HepG2 (cell line): ENCODE results near the gene SETD1A. TPM values are rescaled to one million over a fixed set of nuclear protein-coding genes. Genes with fewer than 3 reads are reported as not detected.

Experiments
- AKAP8 ChIP-seq: sonication (generic); formaldehyde crosslinking; IDR thresholded peaks from 2 replicates; pipeline ENCODE4 v1.5.1; 2020; ENCODE audit warnings: mild to moderate bottlenecking, missing genetic modification reagents
- ATF7 ChIP-seq, 2 experiments: fragments of 450-650 bp in 1 of 2; sonication (generic) in 1 of 2; formaldehyde crosslinking in 1 of 2; IDR thresholded peaks; 2 replicates each; pipeline versions ENCODE4 v1.4.0 to v1.6.1; 2016 to 2020; ENCODE audit warnings: antibody characterized with exemption in 1 of 2, mild to moderate bottlenecking in 1 of 2, missing genetic modification reagents in 1 of 2
- CBX2 ChIP-seq, 2 experiments: fragments of 200-600 bp in 1 of 2; sonication (generic); formaldehyde crosslinking in 1 of 2; IDR thresholded peaks; 2 replicates each; pipeline versions ENCODE4 v1.7.0 to v1.8.1; 2018 to 2022; ENCODE audit warnings: low read depth in 2 of 2, low read length in 1 of 2, mild to moderate bottlenecking in 1 of 2, missing genetic modification reagents in 1 of 2
- ERF ChIP-seq: IDR thresholded peaks from 2 replicates; pipeline ENCODE4 v1.6.1; 2018; ENCODE audit warnings: missing biosample characterization, missing genetic modification reagents
- GABPA ChIP-seq, 2 experiments: IDR thresholded peaks; 2 replicates each; pipeline ENCODE4 v1.6.1; 2011 to 2016; ENCODE audit warnings: low read depth in 2 of 2, low read length in 1 of 2, missing biosample characterization in 1 of 2, missing genetic modification characterization in 1 of 2
- HDAC2 ChIP-seq: sonication (generic); formaldehyde crosslinking; IDR thresholded peaks from 2 replicates; pipeline ENCODE4 v1.4.0; 2020; ENCODE audit warnings: missing genetic modification reagents
- HHEX ChIP-seq: IDR thresholded peaks from 2 replicates; pipeline ENCODE4 v1.6.1; 2016; ENCODE audit warnings: control low read depth
- HOXA7 ChIP-seq: sonication (generic); formaldehyde crosslinking; IDR thresholded peaks from 2 replicates; pipeline ENCODE4 v1.8.1; 2022; ENCODE audit warnings: mild to moderate bottlenecking, missing genetic modification reagents, moderate library complexity
- IRF2 ChIP-seq: IDR thresholded peaks from 2 replicates; pipeline ENCODE4 v1.6.1; 2018; ENCODE audit warnings: missing genetic modification reagents, missing compliant biosample characterization
- MATR3 ChIP-seq: sonication (generic); formaldehyde crosslinking; IDR thresholded peaks from 2 replicates; pipeline ENCODE4 v1.4.0; 2020; ENCODE audit warnings: missing genetic modification reagents
- MED1 ChIP-seq: sonication (generic); formaldehyde crosslinking; IDR thresholded peaks from 2 replicates; pipeline ENCODE4 v1.4.0; 2020; ENCODE audit warnings: missing genetic modification reagents
- NFKBIZ ChIP-seq: IDR thresholded peaks from 2 replicates; pipeline ENCODE4 v1.6.1; 2018; ENCODE audit warnings: missing genetic modification reagents, missing compliant biosample characterization
- RARA ChIP-seq: IDR thresholded peaks from 2 replicates; pipeline ENCODE4 v1.6.1; 2016; ENCODE audit warnings: missing genetic modification reagents, missing compliant biosample characterization
- RXRA ChIP-seq: sonication (generic); formaldehyde crosslinking; IDR thresholded peaks from 2 replicates; pipeline ENCODE4 v1.5.1; 2020; ENCODE audit warnings: missing genetic modification reagents
- TCF7L2 ChIP-seq: IDR thresholded peaks from 2 replicates; pipeline ENCODE4 v1.6.1; 2011; ENCODE audit warnings: mild to moderate bottlenecking, low read depth, low read length, moderate library complexity
- WIZ ChIP-seq: sonication (generic); formaldehyde crosslinking; IDR thresholded peaks from 2 replicates; pipeline ENCODE4 v1.5.1; 2020; ENCODE audit warnings: mild to moderate bottlenecking, missing genetic modification reagents
- ZFAT ChIP-seq: sonication (generic); formaldehyde crosslinking; conservative IDR thresholded peaks from 2 replicates; pipeline ENCODE4 v1.8.1; 2023; ENCODE audit warnings: missing genetic modification reagents, inconsistent platforms
- ZNF207 ChIP-seq: fragments of 450-650 bp; IDR thresholded peaks from 2 replicates; pipeline ENCODE4 v1.6.1; 2016; ENCODE audit warnings: antibody characterized with exemption, borderline replicate concordance
- ZNF225 ChIP-seq: sonication (generic); formaldehyde crosslinking; IDR thresholded peaks from 2 replicates; pipeline ENCODE4 v1.4.0; 2020; ENCODE audit warnings: mild to moderate bottlenecking, missing genetic modification reagents
- ZNF282 ChIP-seq: fragments of 450-650 bp; IDR thresholded peaks from 2 replicates; pipeline ENCODE4 v1.6.1; 2018; ENCODE audit not compliant: partially characterized antibody
- ZNF30 ChIP-seq: sonication (generic); formaldehyde crosslinking; IDR thresholded peaks from 2 replicates; pipeline ENCODE4 v1.5.0; 2020; ENCODE audit warnings: mild to moderate bottlenecking, missing genetic modification reagents
- polyA plus RNA-seq, 8 experiments: library from polyadenylated mRNA; depleted of rRNA in 3 of 8; stranded (reverse) in 7 of 8; unstranded in 1 of 8; fragments of >200 nt; fragmentation: Illumina TruSeq in 4 of 8; extraction: Trizol in 4 of 8; gene quantifications; 2 replicates each; pipeline versions ENCODE4 v1.2.1 to v1.2.3, GENCODE V29; 2011 to 2016; ENCODE audit warnings: low read depth in 4 of 8, missing spikeins in 1 of 8, mixed read lengths in 1 of 8; ENCODE audit not compliant: insufficient read depth in 1 of 8
- total RNA-seq, 5 experiments: library from RNA; depleted of rRNA; stranded (reverse); fragments of >200 nt; fragmentation: Illumina TruSeq; extraction: Trizol; gene quantifications; 2 replicates each; pipeline ENCODE4 v1.2.3, GENCODE V29; 2016; ENCODE audit warnings: low read depth in 1 of 5
- TF ChIP-seq, protein P1 (sequence below), 2 experiments: fragments of 450-650 bp in 1 of 2; sonication (generic) in 1 of 2; formaldehyde crosslinking; IDR thresholded peaks; 2 replicates each; pipeline versions ENCODE4 v1.5.0 to v1.8.0; 2020 to 2022; ENCODE audit warnings: mild to moderate bottlenecking in 1 of 2, missing genetic modification reagents in 1 of 2
- TF ChIP-seq, protein P2 (sequence below): sonication (generic); formaldehyde crosslinking; IDR thresholded peaks from 2 replicates; pipeline ENCODE4 v1.8.1; 2022; ENCODE audit warnings: low read depth, mild to moderate bottlenecking, missing genetic modification reagents
- TF ChIP-seq, protein P3 (sequence below): sonication (generic); formaldehyde crosslinking; IDR thresholded peaks from 2 replicates; pipeline ENCODE4 v1.4.0; 2020; ENCODE audit warnings: missing genetic modification reagents, borderline replicate concordance
- TF ChIP-seq, protein P4 (sequence below): sonication (generic); formaldehyde crosslinking; IDR thresholded peaks from 2 replicates; pipeline ENCODE4 v1.4.0; 2020; ENCODE audit warnings: missing genetic modification reagents, borderline replicate concordance

SETD1A gene
- total and polyA plus RNA-seq, 2 of the 13 experiments (the other 11 are each of a cell fraction or from before 2014, with no cell fraction given) = 3.8 to 5.6 TPM

DNA sequence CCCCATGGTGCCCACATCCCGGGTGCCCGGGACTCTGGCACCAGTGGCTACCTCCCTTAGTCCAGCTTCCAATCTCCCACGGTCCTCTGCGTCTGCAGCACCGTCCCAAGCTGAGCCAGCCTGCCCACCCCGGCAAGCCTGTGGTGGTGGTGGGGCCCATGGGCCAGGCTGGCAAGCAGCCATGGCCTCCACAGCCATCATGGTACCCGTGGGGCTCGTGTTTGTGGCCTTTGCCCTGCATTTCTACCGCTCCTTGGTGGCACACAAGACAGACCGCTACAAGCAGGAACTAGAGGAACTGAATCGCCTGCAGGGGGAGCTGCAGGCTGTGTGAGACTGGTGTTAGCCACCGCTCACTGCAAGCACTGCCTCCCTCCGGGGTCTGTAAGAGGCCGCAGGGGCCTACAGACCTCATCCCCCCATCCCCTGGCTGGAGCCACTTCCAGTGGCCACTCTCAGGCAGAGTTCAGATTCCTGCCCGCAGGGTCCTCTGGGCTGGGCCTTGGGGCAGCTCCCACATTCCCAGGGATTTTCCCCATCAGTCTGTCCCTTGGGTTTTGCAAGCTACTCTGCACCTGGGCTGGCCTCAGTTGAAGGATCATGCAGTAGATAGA is 3.9 kb upstream of the SETD1A start (continued):
- TF ChIP-seq ZNF282 (no peak), ZNF30 (CRISPR knock-in tag) (no peak), RARA (CRISPR knock-in tag) (peak; percentile 32), CBX2 (IDR thresholded peaks at IDR 0.05; ENCODE audit: low read depth, low read length) (no peak), CBX2 (CRISPR knock-in tag; IDR thresholded peaks at IDR 0.05; ENCODE audit: low read depth) (no peak), IRF2 (CRISPR knock-in tag) (peak; percentile 54), ZFAT (CRISPR knock-in tag) (peak; percentile 34; the same call in 1 of the 2 replicates), GABPA (IDR thresholded peaks at IDR 0.05; ENCODE audit: low read depth, low read length) (no peak), GABPA (CRISPR knock-in tag; IDR thresholded peaks at IDR 0.05; ENCODE audit: low read depth) (0 out of 2 replicates have a peak, but pooled peaks have one; percentile 14), NFKBIZ (CRISPR knock-in tag) (no peak), ERF (CRISPR knock-in tag) (0 out of 2 replicates have a peak, but pooled peaks have one; percentile 44), AKAP8 (CRISPR knock-in tag) (peak; percentile 86), MED1 (peak; percentile 53; the same call in 1 of the 2 replicates), WIZ (CRISPR knock-in tag) (no peak), HHEX (no peak), ATF7 (IDR thresholded peaks at IDR 0.05) (no peak), ATF7 (CRISPR knock-in tag; IDR thresholded peaks at IDR 0.05) (no peak), ZNF225 (CRISPR knock-in tag) (0 out of 2 replicates have a peak, but pooled peaks have one; percentile 42), HDAC2 (CRISPR knock-in tag) (0 out of 2 replicates have a peak, but pooled peaks have one; percentile 22), ZNF207 (no peak), HOXA7 (CRISPR knock-in tag) (no peak), RXRA (CRISPR knock-in tag) (peak; percentile 84), TCF7L2 (no peak), MATR3 (CRISPR knock-in tag) (no peak)
- TF ChIP-seq, protein P1, sequence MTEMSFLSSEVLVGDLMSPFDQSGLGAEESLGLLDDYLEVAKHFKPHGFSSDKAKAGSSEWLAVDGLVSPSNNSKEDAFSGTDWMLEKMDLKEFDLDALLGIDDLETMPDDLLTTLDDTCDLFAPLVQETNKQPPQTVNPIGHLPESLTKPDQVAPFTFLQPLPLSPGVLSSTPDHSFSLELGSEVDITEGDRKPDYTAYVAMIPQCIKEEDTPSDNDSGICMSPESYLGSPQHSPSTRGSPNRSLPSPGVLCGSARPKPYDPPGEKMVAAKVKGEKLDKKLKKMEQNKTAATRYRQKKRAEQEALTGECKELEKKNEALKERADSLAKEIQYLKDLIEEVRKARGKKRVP (CRISPR knock-in tag; IDR thresholded peaks at IDR 0.05) = no peak
- TF ChIP-seq, protein P2, sequence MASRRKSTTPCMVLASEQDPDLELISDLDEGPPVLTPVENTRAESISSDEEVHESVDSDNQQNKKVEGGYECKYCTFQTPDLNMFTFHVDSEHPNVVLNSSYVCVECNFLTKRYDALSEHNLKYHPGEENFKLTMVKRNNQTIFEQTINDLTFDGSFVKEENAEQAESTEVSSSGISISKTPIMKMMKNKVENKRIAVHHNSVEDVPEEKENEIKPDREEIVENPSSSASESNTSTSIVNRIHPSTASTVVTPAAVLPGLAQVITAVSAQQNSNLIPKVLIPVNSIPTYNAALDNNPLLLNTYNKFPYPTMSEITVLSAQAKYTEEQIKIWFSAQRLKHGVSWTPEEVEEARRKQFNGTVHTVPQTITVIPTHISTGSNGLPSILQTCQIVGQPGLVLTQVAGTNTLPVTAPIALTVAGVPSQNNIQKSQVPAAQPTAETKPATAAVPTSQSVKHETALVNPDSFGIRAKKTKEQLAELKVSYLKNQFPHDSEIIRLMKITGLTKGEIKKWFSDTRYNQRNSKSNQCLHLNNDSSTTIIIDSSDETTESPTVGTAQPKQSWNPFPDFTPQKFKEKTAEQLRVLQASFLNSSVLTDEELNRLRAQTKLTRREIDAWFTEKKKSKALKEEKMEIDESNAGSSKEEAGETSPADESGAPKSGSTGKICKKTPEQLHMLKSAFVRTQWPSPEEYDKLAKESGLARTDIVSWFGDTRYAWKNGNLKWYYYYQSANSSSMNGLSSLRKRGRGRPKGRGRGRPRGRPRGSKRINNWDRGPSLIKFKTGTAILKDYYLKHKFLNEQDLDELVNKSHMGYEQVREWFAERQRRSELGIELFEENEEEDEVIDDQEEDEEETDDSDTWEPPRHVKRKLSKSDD (CRISPR knock-in tag) = peak; percentile 51; the same call in 1 of the 2 replicates
- TF ChIP-seq, protein P3, sequence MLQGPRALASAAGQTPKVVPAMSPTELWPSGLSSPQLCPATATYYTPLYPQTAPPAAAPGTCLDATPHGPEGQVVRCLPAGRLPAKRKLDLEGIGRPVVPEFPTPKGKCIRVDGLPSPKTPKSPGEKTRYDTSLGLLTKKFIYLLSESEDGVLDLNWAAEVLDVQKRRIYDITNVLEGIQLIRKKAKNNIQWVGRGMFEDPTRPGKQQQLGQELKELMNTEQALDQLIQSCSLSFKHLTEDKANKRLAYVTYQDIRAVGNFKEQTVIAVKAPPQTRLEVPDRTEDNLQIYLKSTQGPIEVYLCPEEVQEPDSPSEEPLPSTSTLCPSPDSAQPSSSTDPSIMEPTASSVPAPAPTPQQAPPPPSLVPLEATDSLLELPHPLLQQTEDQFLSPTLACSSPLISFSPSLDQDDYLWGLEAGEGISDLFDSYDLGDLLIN (CRISPR knock-in tag) = no peak
- TF ChIP-seq, protein P4, sequence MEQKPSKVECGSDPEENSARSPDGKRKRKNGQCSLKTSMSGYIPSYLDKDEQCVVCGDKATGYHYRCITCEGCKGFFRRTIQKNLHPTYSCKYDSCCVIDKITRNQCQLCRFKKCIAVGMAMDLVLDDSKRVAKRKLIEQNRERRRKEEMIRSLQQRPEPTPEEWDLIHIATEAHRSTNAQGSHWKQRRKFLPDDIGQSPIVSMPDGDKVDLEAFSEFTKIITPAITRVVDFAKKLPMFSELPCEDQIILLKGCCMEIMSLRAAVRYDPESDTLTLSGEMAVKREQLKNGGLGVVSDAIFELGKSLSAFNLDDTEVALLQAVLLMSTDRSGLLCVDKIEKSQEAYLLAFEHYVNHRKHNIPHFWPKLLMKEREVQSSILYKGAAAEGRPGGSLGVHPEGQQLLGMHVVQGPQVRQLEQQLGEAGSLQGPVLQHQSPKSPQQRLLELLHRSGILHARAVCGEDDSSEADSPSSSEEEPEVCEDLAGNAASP (CRISPR knock-in tag) = peak; percentile 51; the same call in 1 of the 2 replicates
